SK-MEL-5 (cell line): ENCODE results near the gene GPR68. TPM values are rescaled to one million over a fixed set of nuclear protein-coding genes. Genes with fewer than 3 reads are reported as not detected.
"Not testable (repeated sequence)": the region's sequence is repeated elsewhere in the genome, so short reads cannot be mapped to it uniquely, and the experiment has no call there.

Experiments used
- DNase-seq: peaks from one replicate; pipeline ENCODE4 v3.0.0-alpha.2; 2016; ENCODE audit warnings: low read depth, low spot score
- in situ Hi-C: cut with HindIII; loops from 2 replicates; pipeline ENCODE4 v1.10.0; 2016; ENCODE audit warnings: low sequenced_read_pairs, high pct_unique_total_duplicates, low pct_unique_long_range_greater_than_20kb
- total RNA-seq: library from RNA; depleted of rRNA; stranded (reverse); fragments of >200 nt; shearing (Covaris generic); gene quantifications from 2 replicates; pipeline ENCODE4 v1.2.3, GENCODE V29; 2014; rRNA removed

GPR68 gene
- total RNA-seq, 1 experiment from 2014 or later = not detected

- DNase-seq = no peak
- in situ Hi-C loops = no loop called here
Observed at GRCh38 chr14:91187271-91187670, 57.2 kb downstream of the GPR68 start.

GRCh38 chr14:91186515-91187066 lies 57.9 kb downstream of the GPR68 start:
- no peak for DNase-seq
- in situ Hi-C loops = no loop called here

- in situ Hi-C loops = no loop called here
- no peak for DNase-seq
Observed at GRCh38 chr14:91185721-91186120, 58.8 kb downstream of the GPR68 start.

GRCh38 chr14:91184559-91184958 lies 59.9 kb downstream of the GPR68 start:
- in situ Hi-C loops = no loop called here
- DNase-seq = no peak

- in situ Hi-C loops, DNase-seq: not testable (repeated sequence)
Observed at GRCh38 chr14:91182753-91183152, 61.8 kb downstream of the GPR68 start.

Other genes with a start within 250 kb of the GPR68 start
- gene RPS6KA5, start 184.1 kb downstream of the GPR68 start, total RNA-seq = 3.7 and 4.3 TPM in 2 replicates
- gene DGLUCY, start 130.6 kb downstream of the GPR68 start, total RNA-seq = 10.1 and 10.4 TPM in 2 replicates
- gene CCDC88C, start 173.1 kb upstream of the GPR68 start, total RNA-seq = 4.6 and 6.4 TPM in 2 replicates